HepG2 (cell line): Measurements from ENCODE around the gene LIPT1. TPM values are rescaled to one million over a fixed set of nuclear protein-coding genes. Genes with fewer than 3 reads are reported as not detected.

Experiments
- ATAC-seq: fragments of 200-7000 bp; cut with Tn5 transposase; 3 replicates; pipeline ENCODE4 v1.9.1; 2020; ENCODE audit warnings: mild to moderate bottlenecking, moderate library complexity
- BruUV-seq: library from RNA; stranded (reverse); fragments of 400-500 nt; replicated peaks from 2 replicates; lab custom pipeline; 2021; lab: Mats Ljungman, UMichigan
- CTCF ChIA-PET: fragments of 300-600 bp; formaldehyde crosslinking; extraction: SDS; loops from one replicate; lab custom pipeline; 2021; ENCODE audit warnings: low total read pairs, inconsistent platforms, low intra/inter-chr PET ratio; lab: Yijun Ruan, JAX
- POLR2A ChIA-PET: fragments of 350-600 bp; sonication (Branson Sonifier 250); formaldehyde crosslinking; loops from one replicate; lab custom pipeline; 2020; ENCODE audit warnings: antibody characterized with exemption, inconsistent platforms; lab: Yijun Ruan, JAX
- DNase-seq: peaks from one replicate; pipeline ENCODE4 v3.0.0-alpha.2; 2015; ENCODE audit warnings: low spot score
- FAIRE-seq: peaks from 3 replicates; lab custom pipeline; 2011; peaks lifted over from hg19 to GRCh38; lab: Jason Lieb, UNC
- H2AFZ ChIP-seq: one replicate; pipeline ENCODE4 v1.6.1; 2011; ENCODE audit warnings: low read length, inconsistent platforms
- H3K27ac ChIP-seq: fragments of 300-600 bp; 3 replicates; pipeline ENCODE4 v1.8.0; 2011; ENCODE audit warnings: mixed run types, mild to moderate bottlenecking, mixed read lengths, low read length, inconsistent platforms; ENCODE audit not compliant: insufficient read depth; ENCODE audit errors: extremely low read length
- H3K27me3 ChIP-seq, 2 experiments: fragments of 200-600 bp in 1 of 2; 2 replicates in 1 of 2; 3 replicates in 1 of 2; pipeline versions ENCODE4 v1.6.0 to v1.8.0; 2011; ENCODE audit warnings: low read length in 2 of 2, mild to moderate bottlenecking in 2 of 2, moderate library complexity in 2 of 2, inconsistent platforms in 1 of 2; ENCODE audit not compliant: insufficient read depth in 2 of 2, control insufficient read depth in 1 of 2
- H3K36me3 ChIP-seq, 2 experiments: fragments of 200-600 bp in 1 of 2; replicated peaks in 1 of 2; 2 replicates in 1 of 2; 3 replicates in 1 of 2; pipeline versions ENCODE4 v1.5.1 to v1.8.0; 2011; ENCODE audit warnings: low read length in 2 of 2, inconsistent platforms in 1 of 2; ENCODE audit not compliant: insufficient read depth in 2 of 2, control insufficient read depth in 1 of 2
- H3K4me1 ChIP-seq: 2 replicates; pipeline ENCODE4 v1.5.1; 2012; ENCODE audit warnings: low read length, inconsistent platforms; ENCODE audit not compliant: insufficient read depth
- H3K4me2 ChIP-seq: 2 replicates; pipeline ENCODE4 v1.6.0; 2011; ENCODE audit warnings: low read depth, low read length, inconsistent platforms
- H3K4me3 ChIP-seq, 3 experiments: fragments of 200-600 bp in 1 of 3; sonication (generic), shearing (Covaris generic) in 1 of 3; replicated peaks in 1 of 3; 2 replicates each; pipeline ENCODE4 v1.5.1; 2011 to 2016; ENCODE audit warnings: low read length in 3 of 3, inconsistent platforms in 2 of 3, low read depth in 2 of 3, mild to moderate bottlenecking in 2 of 3, control low read depth in 1 of 3, mixed read lengths in 1 of 3; ENCODE audit not compliant: insufficient read depth in 1 of 3
- H3K79me2 ChIP-seq: one replicate; pipeline ENCODE4 v1.6.1; 2011; ENCODE audit warnings: low read length, inconsistent platforms; ENCODE audit not compliant: insufficient read depth
- H3K9ac ChIP-seq: 2 replicates; pipeline ENCODE4 v1.6.0; 2011; ENCODE audit warnings: mild to moderate bottlenecking, low read depth, low read length, inconsistent platforms; ENCODE audit not compliant: insufficient read depth
- H3K9me3 ChIP-seq: 2 replicates; pipeline ENCODE4 v1.5.1; 2012; ENCODE audit warnings: mild to moderate bottlenecking, low read length
- H4K20me1 ChIP-seq: 2 replicates; pipeline ENCODE4 v1.6.0; 2011; ENCODE audit warnings: inconsistent platforms, mild to moderate bottlenecking, low read length, moderate library complexity; ENCODE audit not compliant: insufficient read depth
- CCAR2 ChIP-seq: fragments of 200-400 bp; formaldehyde crosslinking; optimal IDR thresholded peaks from 2 replicates; pipeline ENCODE3; 2018; ENCODE audit warnings: low read depth, mild to moderate bottlenecking, low read length, moderate library complexity
- EP300 ChIP-seq, 3 experiments: sonication (generic) in 1 of 3; formaldehyde crosslinking in 1 of 3; IDR thresholded peaks; 2 replicates each; pipeline versions ENCODE4 v1.5.1 to v1.6.1; 2011 to 2020; ENCODE audit warnings: low read depth in 2 of 3, low read length in 2 of 3, borderline replicate concordance in 1 of 3, improper control_type of control experiment in 1 of 3, mild to moderate bottlenecking in 1 of 3, missing genetic modification reagents in 1 of 3, moderate library complexity in 1 of 3
- FLYWCH1 ChIP-seq: sonication (generic); formaldehyde crosslinking; IDR thresholded peaks from 2 replicates; pipeline ENCODE4 v1.8.1; 2023; ENCODE audit warnings: mild to moderate bottlenecking, missing genetic modification reagents
- FOXJ3 ChIP-seq: sonication (generic); formaldehyde crosslinking; IDR thresholded peaks from 2 replicates; pipeline ENCODE4 v1.4.0; 2020; ENCODE audit warnings: missing genetic modification reagents, mild to moderate bottlenecking, borderline replicate concordance
- GATA4 ChIP-seq: sonication (generic); IDR thresholded peaks from 2 replicates; pipeline ENCODE4 v1.6.1; 2016; ENCODE audit warnings: antibody characterized with exemption, low read depth, borderline replicate concordance
- NCOA5 ChIP-seq: sonication (generic); formaldehyde crosslinking; IDR thresholded peaks from 2 replicates; pipeline ENCODE4 v1.4.0; 2020; ENCODE audit warnings: missing genetic modification reagents
- SCMH1 ChIP-seq: sonication (generic); formaldehyde crosslinking; IDR thresholded peaks from 2 replicates; pipeline ENCODE4 v1.9.0; 2021; ENCODE audit warnings: missing genetic modification reagents, mild to moderate bottlenecking, borderline replicate concordance
- SOX13 ChIP-seq, 3 experiments: fragments of 450-650 bp in 1 of 3; sonication (generic) in 1 of 3; formaldehyde crosslinking in 1 of 3; IDR thresholded peaks in 2 of 3; conservative IDR thresholded peaks in 1 of 3; 2 replicates each; pipeline versions ENCODE4 v1.5.0 to v1.6.1; 2016 to 2020; ENCODE audit warnings: antibody characterized with exemption in 1 of 3, mild to moderate bottlenecking in 1 of 3, missing compliant biosample characterization in 1 of 3, missing genetic modification reagents in 1 of 3, moderate library complexity in 1 of 3
- TFE3 ChIP-seq: IDR thresholded peaks from 2 replicates; pipeline ENCODE4 v1.6.1; 2016
- TGIF2 ChIP-seq: IDR thresholded peaks from 2 replicates; pipeline ENCODE4 v1.6.1; 2016; ENCODE audit warnings: control low read depth, missing compliant biosample characterization
- U2AF1 ChIP-seq: fragments of 200-400 bp; formaldehyde crosslinking; optimal IDR thresholded peaks from 2 replicates; pipeline ENCODE3; 2017; ENCODE audit warnings: mild to moderate bottlenecking, low read depth, low read length
- ZEB1 ChIP-seq: IDR thresholded peaks from 2 replicates; pipeline ENCODE4 v1.6.1; 2012; ENCODE audit warnings: mild to moderate bottlenecking, low read depth, inconsistent platforms; ENCODE audit not compliant: insufficient replicate concordance
- ZFY ChIP-seq: sonication (generic); formaldehyde crosslinking; IDR thresholded peaks from 2 replicates; pipeline ENCODE4 v1.4.0; 2020; ENCODE audit warnings: missing genetic modification reagents
- ZNF256 ChIP-seq: sonication (generic); formaldehyde crosslinking; conservative IDR thresholded peaks from 2 replicates; pipeline ENCODE4 v1.4.0; 2020; ENCODE audit warnings: missing genetic modification reagents
- ZNF337 ChIP-seq: sonication (generic); formaldehyde crosslinking; IDR thresholded peaks from 2 replicates; pipeline ENCODE4 v1.5.1; 2020; ENCODE audit warnings: missing genetic modification reagents, low read depth, mild to moderate bottlenecking, borderline replicate concordance
- ZNF382 ChIP-seq: sonication (generic); formaldehyde crosslinking; IDR thresholded peaks from 2 replicates; pipeline ENCODE4 v1.5.0; 2020; ENCODE audit warnings: missing genetic modification reagents, mild to moderate bottlenecking, borderline replicate concordance
- ZNF432 ChIP-seq: sonication (generic); formaldehyde crosslinking; IDR thresholded peaks from 2 replicates; pipeline ENCODE4 v1.5.0; 2020; ENCODE audit warnings: missing genetic modification reagents, mild to moderate bottlenecking, borderline replicate concordance
- ZNF639 ChIP-seq: conservative IDR thresholded peaks from 2 replicates; pipeline ENCODE4 v1.6.1; 2018; ENCODE audit warnings: missing genetic modification reagents
- WGBS: methylation state at CpG from one replicate; pipeline ENCODE4 v1.1.6; 2017; ENCODE audit warnings: low lambda C conversion rate; 5-methylcytosine and 5-hydroxymethylcytosine counted together
- in situ Hi-C: cut with HindIII; loops from 2 replicates; pipeline ENCODE4 v1.10.0; 2017; ENCODE audit warnings: low pct_unique_long_range_greater_than_20kb; ENCODE audit not compliant: extremely low pct_ligation_motif_present
- intact Hi-C: fragments of 100-400 bp; cut with micrococcal nuclease; formaldehyde crosslinking; loops from one replicate; pipeline ENCODE4 v1.10.0; 2022; ENCODE audit not compliant: unreplicated experiment
- polyA plus RNA-seq, 8 experiments: library from polyadenylated mRNA; depleted of rRNA in 3 of 8; stranded (reverse) in 7 of 8; unstranded in 1 of 8; fragments of >200 nt; fragmentation: Illumina TruSeq in 4 of 8; extraction: Trizol in 4 of 8; gene quantifications; 2 replicates each; pipeline versions ENCODE4 v1.2.1 to v1.2.3, GENCODE V29; 2011 to 2016; ENCODE audit warnings: low read depth in 4 of 8, missing spikeins in 1 of 8, mixed read lengths in 1 of 8; ENCODE audit not compliant: insufficient read depth in 1 of 8
- total RNA-seq, 5 experiments: library from RNA; depleted of rRNA; stranded (reverse); fragments of >200 nt; fragmentation: Illumina TruSeq; extraction: Trizol; gene quantifications; 2 replicates each; pipeline ENCODE4 v1.2.3, GENCODE V29; 2016; ENCODE audit warnings: low read depth in 1 of 5
- TF ChIP-seq, protein P1 (sequence below): sonication (generic); formaldehyde crosslinking; IDR thresholded peaks from 2 replicates; pipeline ENCODE4 v1.5.0; 2020; ENCODE audit warnings: missing genetic modification reagents

Gene LIPT1
- total and polyA plus RNA-seq, 2 of the 13 experiments (the other 11 are each of a cell fraction or from before 2014, with no cell fraction given), result 8.0 to 9.6 TPM

DNA sequence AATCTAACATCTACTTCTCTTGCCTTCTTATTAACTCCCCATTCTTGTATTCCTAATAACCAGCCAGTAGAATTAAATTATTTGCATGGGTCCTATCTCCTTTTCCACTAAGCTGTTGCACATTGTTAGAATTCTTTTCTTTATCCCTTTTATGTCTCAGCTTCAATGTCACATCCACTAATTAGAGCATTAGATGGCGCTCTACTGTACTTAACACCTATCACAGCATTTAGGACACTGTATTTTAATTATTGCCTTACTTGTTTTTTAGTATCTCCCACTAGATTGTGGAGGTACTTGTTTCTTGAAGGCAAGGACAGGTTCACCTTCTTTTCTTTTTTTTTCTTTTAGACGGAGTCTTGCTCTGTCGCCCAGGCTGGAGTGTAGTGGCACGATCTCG lies 3.8 kb downstream of the LIPT1 start:
- peaks cover 18% of the 10 kb centered on the region for H3K79me2 ChIP-seq
- no peaks in the 10 kb centered on the region; a peak in 1 of 5 replicates for H3K27me3 ChIP-seq
- TF ChIP-seq ZNF337 (CRISPR knock-in tag) (no peak), ZNF256 (CRISPR knock-in tag) (no peak), U2AF1 (no peak), GATA4 (no peak), ZNF432 (CRISPR knock-in tag) (no peak), ZNF639 (CRISPR knock-in tag) (no peak), ZEB1 (no peak), NCOA5 (CRISPR knock-in tag) (no peak), ZFY (CRISPR knock-in tag) (no peak), EP300 (IDR thresholded peaks at IDR 0.05; ENCODE audit: low read depth in 2 of 2, low read length in 2 of 2) (no peak), EP300 (CRISPR knock-in tag; IDR thresholded peaks at IDR 0.05; ENCODE audit: borderline replicate concordance) (no peak), FOXJ3 (CRISPR knock-in tag) (no peak), TFE3 (CRISPR knock-in tag) (no peak), TGIF2 (CRISPR knock-in tag) (no peak), SOX13 (IDR thresholded peaks at IDR 0.05) (no peak), SOX13 (CRISPR knock-in tag; conservative IDR thresholded peaks at IDR 0.05 in 1 of 2, IDR thresholded peaks at IDR 0.05 in 1 of 2) (no peak), CCAR2 (no peak), SCMH1 (CRISPR knock-in tag) (no peak), FLYWCH1 (CRISPR knock-in tag) (no peak), ZNF382 (CRISPR knock-in tag) (no peak)
- TF ChIP-seq, protein P1, sequence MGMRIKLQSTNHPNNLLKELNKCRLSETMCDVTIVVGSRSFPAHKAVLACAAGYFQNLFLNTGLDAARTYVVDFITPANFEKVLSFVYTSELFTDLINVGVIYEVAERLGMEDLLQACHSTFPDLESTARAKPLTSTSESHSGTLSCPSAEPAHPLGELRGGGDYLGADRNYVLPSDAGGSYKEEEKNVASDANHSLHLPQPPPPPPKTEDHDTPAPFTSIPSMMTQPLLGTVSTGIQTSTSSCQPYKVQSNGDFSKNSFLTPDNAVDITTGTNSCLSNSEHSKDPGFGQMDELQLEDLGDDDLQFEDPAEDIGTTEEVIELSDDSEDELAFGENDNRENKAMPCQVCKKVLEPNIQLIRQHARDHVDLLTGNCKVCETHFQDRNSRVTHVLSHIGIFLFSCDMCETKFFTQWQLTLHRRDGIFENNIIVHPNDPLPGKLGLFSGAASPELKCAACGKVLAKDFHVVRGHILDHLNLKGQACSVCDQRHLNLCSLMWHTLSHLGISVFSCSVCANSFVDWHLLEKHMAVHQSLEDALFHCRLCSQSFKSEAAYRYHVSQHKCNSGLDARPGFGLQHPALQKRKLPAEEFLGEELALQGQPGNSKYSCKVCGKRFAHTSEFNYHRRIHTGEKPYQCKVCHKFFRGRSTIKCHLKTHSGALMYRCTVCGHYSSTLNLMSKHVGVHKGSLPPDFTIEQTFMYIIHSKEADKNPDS (CRISPR knock-in tag), result no peak
- ChIA-PET CTCF (no interaction called here), POLR2A (no interaction called here)
- DNase-seq (no peak), ATAC-seq (no peak), FAIRE-seq (no peak)
- no peak overlapping the region for H2AFZ ChIP-seq
- in situ Hi-C loops (no loop called here), intact Hi-C loops (no loop called here)
- no peak overlapping the region for H3K4me2 ChIP-seq
- H3K27ac ChIP-seq, result no peak overlapping the region
- H3K9me3 ChIP-seq, result no peaks in the 10 kb centered on the region
- H3K4me1 ChIP-seq, result peaks cover 28% of the 10 kb centered on the region
- H3K4me3 ChIP-seq, result no peak overlapping the region
- H4K20me1 ChIP-seq, result no peaks in the 10 kb centered on the region
- no TSS peak for BruUV-seq
- peaks cover 0 to 9% of the 10 kb centered on the region in 2 experiments; a peak in 4 of 5 replicates for H3K36me3 ChIP-seq
- WGBS, result 97% methylated on average over 5 of the region's 5 CpGs
- H3K9ac ChIP-seq, result no peak overlapping the region
